HG03139 (cell line): ENCODE data around the gene DGUOK.

ENCODE experiments used
- ATAC-seq: cut with Tn5 transposase; IDR thresholded peaks from one replicate; pipeline ENCODE4 v1.9.1; 2021; ENCODE audit not compliant: unreplicated experiment

The DGUOK gene

DNA sequence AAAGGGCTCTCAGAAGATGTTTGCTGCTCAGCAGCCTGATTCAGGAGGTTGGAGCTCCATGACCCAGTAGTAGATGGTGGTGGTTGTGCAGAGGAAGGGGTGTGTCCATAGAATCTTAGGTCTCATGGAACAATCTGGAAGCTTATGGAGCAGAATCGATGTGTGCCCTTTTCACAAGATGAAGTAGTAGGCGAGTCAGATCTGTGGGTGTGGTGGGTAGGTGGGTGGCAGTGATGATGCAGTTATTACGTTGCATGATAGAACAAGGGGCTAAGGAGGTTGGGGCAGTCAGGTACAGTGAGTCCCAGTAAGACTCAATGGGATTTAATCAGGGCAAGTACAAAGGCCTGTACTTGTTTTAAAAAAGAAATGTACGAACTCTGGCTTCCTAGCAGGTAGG is 67.1 kb downstream of the DGUOK start:
- no peak for ATAC-seq

DNA sequence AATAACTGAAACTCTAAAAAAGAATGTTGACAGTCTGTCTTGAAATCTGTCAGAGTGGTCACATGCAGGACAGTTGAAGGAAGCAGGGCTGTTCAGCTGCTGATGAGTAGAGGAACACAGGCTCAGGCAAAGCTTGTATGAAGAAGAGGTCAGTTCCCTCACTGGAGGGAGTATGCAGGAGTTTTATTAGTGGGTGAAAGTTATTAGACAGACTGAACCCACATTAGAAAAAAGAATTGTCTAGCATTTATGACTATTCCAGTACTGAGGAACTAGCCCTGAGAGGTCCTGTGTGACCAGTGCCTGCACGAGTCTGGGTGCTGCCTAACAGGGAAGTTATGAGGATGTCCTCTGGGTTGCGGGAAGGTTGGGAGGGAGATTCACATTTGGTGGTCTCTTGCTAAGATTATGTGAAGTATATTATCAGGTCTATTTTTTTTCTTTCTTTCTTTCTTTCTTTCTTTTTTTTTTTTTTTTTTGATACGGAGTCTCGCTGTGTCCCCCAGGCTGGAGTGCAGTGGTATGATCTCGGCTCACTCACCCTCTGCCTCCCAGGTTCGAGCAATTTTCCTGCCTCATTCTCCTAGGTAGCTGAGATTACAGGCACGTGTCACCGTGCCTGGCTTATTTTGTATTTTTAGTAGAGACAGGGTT is 67.6 kb downstream of the DGUOK start:
- no peak for ATAC-seq

DNA sequence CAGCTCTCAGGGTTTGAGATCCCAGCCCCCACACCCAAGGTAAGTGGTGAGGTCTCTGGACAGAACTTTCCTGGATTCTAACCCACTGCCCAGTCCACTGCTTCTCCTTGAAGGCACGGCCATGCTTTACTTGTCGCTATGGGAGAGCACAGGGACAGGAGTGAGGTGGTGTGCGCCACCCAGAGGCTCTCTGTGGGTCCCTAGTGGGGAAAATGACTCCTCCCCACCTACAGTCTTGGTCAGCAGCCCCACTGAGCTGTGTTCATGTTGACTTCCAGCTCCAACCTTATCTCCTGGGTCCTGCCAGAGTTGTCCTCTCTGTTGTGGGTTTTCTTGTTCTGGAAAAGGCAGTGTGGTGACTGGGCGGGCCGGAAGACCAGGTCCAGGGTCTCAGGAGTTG is 69.1 kb downstream of the DGUOK start:
- no peak for ATAC-seq

DNA sequence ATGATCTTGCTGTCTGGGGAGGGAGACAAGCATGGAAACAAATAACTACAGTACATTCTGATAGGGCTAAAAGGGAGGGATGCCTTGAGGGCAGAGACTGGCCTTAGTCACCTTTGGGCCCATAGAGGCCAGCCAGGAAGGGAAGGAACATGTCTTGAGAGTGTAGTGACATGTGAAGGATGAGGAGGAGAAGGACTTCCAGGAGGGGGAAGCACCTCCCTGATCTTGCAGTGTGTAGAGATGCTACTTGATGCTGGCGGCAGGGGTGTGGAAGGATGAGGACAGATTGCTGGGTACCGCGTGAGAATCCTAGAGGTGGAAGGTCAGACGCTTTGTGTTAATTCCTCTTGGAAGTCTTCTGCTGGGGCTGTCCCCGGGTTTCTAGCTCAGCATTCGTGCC is 71.1 kb downstream of the DGUOK start:
- ATAC-seq: no peak

DNA sequence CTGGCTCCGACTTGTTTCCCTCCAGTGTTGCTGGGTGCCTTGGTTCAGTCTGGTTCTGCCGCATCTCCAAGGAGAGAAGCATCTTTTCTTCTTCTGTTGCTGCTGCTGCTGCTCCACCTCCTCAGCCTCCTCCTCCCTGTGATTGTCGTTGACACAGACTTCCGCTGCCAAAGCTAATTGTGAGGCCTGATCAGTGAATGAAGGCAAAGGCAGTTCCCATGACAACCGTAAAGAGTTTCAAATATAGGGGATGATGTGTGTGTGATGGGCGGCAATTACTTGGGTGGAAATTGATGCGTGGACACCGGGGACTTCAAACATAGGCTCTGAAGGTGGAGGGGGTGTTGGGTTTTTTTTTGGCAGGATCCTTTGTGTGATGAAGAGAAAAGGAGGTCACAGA is 71.8 kb downstream of the DGUOK start:
- no peak for ATAC-seq

- no peak for ATAC-seq
Observed at GRCh38 chr2:73998933-73999332, 72.3 kb downstream of the DGUOK start.

- no peak for ATAC-seq
Observed at GRCh38 chr2:73999881-74000597, 73.4 kb downstream of the DGUOK start.

DNA sequence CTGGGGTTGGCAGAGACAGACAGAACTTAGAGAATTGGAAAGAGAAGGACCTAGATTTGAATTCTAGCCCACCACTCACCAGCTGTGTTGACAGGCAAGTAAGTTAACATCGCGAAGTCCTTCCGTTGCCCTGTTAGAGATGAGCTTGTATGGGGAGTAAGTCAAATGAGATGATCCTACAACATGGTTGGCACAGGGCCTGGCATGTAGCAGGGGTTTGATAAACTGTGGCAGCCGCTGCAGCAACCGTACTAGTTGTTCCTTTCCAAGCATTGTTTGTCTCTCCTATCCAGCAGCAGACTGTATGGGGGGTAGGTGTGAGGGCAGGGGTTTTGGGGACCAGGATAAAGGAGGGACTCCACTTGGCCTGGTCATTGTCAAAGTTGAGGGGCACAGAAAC is 74.0 kb downstream of the DGUOK start:
- ATAC-seq: no peak

DNA sequence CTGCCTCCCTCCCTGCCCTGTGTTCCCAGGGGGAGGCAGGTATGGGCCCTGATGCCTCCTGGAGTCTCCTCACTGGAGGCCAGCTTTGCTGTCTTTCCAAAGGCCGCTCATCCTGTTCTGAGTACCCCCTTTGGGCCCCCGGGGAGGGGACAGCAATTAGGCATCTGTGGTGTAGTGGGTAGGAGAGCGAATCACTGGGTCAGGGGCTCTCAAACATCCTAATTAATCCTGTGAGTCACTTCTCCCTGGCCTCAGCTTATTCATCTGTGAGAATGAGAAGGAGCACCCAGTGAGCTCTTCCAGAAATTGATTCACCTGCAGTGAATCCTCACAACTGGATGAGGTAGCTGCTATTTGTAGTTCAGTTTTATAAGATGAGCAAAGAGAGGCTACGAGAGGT is 74.4 kb downstream of the DGUOK start:
- ATAC-seq: no peak

GRCh38 chr2:74001781-74002504 is 75.3 kb downstream of the DGUOK start:
- peak; percentile 26 for ATAC-seq

DNA sequence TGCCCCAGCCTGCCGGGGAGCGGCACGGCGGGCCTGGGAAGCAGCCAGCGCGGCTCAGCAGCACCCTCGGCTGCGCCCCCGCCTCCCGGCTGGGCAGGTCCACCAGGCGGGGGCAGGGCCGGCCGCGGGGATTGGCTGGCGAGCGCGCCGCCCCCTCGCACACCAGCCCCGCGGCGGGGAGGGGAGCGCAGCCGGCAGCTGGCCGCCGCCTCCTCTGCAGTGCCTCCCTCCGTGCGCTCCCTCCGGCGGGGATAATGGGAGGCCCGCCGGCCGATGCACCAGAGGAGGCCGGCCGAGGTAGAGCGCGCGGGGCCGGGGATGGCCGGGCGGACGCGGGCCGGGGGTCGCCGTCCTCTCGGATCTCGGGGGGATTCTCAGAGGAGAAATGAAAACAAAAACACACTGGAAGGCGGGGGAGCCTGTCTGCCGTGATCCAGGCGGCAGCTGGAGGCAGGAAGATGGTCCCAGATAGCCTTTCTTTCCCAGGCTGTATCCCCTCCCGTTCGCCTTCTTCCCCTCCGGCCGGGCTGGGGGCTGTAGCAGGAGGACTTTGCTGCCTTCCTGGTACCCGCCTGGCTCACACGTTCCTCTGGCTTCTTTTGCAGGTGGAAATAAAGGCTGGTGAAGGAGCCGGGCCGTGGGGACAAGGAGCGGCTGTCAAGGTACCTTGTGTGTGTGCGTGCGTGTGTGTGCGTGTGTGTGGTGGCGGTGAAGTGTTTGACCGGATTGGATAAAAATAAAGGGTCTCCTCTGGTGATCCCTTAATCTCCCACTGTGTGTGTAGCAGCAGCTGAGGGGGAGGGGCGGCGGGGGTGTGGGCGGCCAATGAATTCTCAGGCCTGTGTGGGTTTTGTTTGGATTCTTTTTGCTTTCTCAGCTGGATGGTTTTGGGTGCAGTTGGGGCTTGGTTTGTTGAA is 76.1 kb downstream of the DGUOK start:
- ATAC-seq: peak; percentile 89

DNA sequence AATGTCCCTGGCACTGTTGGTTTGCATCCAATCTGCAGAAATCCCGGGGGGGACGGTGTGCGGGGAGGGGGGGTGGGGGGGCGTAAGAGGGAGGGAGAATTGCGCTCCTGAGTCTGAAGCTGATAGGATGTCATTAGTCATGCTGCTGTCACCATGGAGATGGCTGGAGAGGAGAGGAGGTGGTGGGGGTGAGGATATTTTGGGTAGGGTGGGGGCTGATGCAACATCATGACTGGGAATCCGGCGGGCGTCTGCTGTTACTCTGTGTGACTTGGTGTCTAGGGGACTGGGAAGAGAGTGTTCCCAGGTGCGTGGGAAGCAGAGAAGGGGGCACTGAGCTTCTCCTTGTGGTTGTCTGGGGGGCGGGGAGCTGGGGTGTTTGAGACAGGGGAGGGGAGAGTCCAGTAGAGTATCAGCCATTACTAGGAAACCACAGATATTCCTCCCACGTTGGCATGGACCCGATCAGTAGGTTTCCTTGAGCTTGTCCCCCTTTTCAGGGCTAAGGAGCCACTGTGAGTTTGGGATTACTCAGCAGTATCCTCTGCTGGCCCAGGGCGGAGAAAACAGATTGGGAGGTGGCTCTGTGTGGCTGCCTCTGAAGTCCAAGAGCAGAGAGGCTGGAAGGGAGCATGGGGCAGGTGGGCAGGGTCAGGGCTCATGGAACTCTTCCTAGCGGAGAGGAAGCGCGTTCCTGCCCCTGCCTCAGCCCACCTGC is 77.0 kb downstream of the DGUOK start:
- no peak for ATAC-seq

DNA sequence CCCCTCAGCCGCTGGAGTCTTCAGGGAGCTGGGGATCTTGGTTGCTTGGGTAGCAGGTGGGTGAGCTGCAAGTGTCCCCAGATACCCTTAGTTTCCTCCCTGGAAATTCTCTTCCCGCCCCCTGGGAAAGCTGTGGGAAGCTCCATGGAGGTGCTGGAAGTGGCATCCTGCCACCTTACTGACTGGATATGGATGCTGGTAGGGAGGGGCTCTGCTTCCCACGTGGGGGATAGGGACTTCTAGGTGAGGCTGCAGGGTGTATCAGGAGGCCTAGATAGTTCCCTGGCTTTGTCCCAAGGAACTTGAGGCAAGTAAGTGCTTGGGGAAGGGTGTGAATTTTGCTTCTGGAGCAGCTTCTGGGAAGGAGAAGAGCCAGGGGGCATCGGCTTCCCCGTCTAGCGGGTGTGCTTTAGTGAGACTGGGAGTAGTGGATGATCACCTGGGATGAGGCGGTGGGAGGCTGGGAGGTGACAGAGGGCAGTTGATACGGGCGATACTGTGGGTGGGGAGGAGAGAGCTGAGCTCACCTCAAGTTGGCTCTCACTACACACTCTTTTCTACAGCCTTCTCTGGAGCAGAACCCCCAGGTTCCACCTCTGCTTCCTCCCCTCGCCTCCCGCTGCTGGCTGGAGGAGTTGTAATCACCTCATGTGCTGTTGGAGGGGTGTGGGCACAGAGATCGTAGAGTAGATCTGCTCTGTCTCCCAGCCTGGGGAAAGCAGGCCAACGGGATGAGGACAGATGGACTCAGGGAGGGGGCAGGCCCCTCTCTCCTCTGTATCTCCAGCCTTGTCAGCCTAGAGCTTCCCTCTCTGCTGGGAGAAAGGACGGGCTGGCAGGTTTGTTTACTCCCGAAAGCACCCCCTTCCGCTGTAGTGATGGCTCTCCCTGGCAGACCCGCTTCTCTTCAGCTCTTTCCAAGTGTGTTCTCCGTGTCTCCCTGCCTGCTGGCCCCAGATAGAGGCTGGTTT is 77.8 kb downstream of the DGUOK start:
- no peak for ATAC-seq

- ATAC-seq: no peak
Observed at GRCh38 chr2:74005786-74006185, 79.1 kb downstream of the DGUOK start.

DNA sequence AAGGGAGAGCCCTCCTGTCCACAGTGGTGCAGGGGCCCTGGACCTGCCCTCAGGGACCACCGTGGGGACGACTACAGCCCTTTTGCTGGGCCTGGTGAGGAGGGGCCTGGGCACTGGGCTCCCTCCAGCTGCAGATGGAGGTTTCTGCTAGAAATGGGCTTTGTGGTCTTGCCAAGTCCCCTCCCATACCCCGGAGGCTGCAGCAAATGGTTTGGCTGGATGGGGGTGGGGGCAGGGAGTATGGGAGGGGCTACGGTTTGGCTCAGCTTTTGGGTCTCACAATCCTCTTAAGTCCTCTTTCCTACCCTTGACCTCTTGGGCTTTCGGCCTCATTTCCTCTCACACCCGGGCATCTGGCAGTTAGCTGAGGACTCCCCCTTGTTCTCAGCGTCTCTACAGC is 79.8 kb downstream of the DGUOK start:
- no peak for ATAC-seq

DNA sequence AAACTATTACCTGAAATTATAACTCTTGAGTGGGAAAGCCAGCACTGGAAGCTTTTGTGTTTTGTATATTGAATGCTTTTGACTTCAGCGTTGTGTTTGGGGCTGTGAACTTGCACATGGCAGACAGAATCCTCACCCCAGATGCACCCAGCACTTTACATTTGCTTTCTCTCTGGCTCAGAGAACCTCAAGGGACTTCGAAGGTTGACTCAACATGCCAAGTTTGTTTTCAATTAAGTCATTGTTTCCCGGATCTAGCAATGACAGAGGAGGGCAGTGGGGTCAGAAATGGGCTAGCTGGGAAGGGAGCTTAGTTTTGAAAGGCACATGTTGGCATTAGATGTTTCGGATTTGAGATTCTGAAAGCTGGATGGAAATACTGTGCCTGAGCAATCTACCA is 80.4 kb downstream of the DGUOK start:
- no peak for ATAC-seq

- no peak for ATAC-seq
Observed at GRCh38 chr2:74007711-74008110, 81.0 kb downstream of the DGUOK start.
